ENCODE results near the gene CCDC85A. TPM values are rescaled to one million over a fixed set of nuclear protein-coding genes. Genes with fewer than 3 reads are reported as not detected.

CCDC85A gene
- total RNA-seq, 1 donor from 2014 or later = 0.43 TPM

DNA sequence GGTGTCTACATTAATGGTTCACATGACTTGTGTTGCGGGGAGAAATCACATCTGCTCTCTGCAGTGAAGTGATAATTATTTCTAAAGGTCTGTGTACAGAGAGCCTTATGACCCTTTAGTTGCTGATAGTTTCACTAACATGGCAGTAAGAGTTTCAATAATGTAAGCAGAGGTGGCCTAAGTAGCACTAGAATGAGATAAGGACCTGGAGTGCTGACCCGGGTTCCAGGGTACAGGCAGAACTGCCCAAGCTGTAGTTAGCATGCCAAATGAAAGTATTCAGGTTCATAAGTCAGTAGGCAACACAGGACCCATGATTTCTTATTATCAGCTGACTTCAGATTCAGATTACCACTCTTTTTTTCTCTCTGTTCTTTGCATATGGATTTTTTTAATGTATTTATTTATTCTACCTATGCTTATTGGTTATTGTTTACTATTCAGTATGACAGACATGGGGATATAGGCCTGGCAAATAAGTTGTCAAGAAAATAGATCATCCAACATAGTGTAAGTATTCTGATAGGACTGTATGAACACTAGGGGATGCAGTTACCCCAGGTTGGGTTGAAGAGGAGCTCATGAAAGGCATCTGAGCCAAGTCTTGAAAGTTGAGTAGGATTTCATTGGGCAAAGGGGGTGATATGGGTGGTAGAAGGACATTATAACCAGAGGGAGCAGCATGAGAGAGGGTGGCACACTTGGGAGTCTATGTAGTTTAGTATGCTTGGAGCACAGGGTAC, 105.2 kb downstream of the CCDC85A start:
- no peak overlapping the region for H3K27ac ChIP-seq
- no peaks in the 10 kb centered on the region for H4K20me1 ChIP-seq (ENCODE audit: low read depth)
- H3K4me2 ChIP-seq = no peak overlapping the region

DNA sequence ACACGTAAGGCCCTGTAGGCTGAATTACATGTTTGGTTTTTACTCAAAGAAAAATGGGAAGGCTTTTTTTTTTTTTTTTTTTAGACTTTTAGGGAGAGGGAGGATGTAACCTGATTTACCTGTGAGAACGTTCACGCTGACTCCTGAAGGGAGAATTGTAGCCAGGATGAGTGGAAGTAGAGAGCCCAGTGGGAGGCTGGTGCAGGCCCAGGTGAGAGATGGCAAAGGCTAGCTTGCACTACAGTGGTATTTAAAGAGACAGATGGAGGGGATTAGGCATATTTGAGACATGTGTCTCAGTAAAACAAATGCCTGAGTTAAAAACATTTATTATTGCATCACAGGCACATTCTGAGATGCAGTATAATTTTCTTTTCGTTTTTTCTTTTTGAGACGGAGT, 107.9 kb downstream of the CCDC85A start:
- Histone ChIP-seq H3K27me3 (no peaks in the 10 kb centered on the region), H3K27ac (no peak overlapping the region), H3K9ac (no peak overlapping the region), H3K79me2 (ENCODE audit: low read depth) (no peaks in the 10 kb centered on the region), H3K4me2 (no peak overlapping the region), H3K4me3 (no peak overlapping the region), H3K4me1 (no peaks in the 10 kb centered on the region), H3K36me3 (no peaks in the 10 kb centered on the region), H2AFZ (replicated peaks) (no peak overlapping the region), H4K20me1 (ENCODE audit: low read depth) (no peaks in the 10 kb centered on the region), H3F3A (ENCODE audit: low read depth) (no peaks in the 10 kb centered on the region), H3K9me3 (ENCODE audit: low read depth) (no peaks in the 10 kb centered on the region)
- Mint-ChIP-seq H3K4me3 (no peak overlapping the region), H3K27me3 (ENCODE audit: insufficient read depth, low read depth) (no peaks in the 10 kb centered on the region), H3K4me1 (no peaks in the 10 kb centered on the region), H3K27ac (no peak overlapping the region), H3K36me3 (no peaks in the 10 kb centered on the region), H3K9me3 (no peaks in the 10 kb centered on the region)
- TF ChIP-seq, protein P1, sequence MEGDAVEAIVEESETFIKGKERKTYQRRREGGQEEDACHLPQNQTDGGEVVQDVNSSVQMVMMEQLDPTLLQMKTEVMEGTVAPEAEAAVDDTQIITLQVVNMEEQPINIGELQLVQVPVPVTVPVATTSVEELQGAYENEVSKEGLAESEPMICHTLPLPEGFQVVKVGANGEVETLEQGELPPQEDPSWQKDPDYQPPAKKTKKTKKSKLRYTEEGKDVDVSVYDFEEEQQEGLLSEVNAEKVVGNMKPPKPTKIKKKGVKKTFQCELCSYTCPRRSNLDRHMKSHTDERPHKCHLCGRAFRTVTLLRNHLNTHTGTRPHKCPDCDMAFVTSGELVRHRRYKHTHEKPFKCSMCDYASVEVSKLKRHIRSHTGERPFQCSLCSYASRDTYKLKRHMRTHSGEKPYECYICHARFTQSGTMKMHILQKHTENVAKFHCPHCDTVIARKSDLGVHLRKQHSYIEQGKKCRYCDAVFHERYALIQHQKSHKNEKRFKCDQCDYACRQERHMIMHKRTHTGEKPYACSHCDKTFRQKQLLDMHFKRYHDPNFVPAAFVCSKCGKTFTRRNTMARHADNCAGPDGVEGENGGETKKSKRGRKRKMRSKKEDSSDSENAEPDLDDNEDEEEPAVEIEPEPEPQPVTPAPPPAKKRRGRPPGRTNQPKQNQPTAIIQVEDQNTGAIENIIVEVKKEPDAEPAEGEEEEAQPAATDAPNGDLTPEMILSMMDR (IDR thresholded peaks at IDR 0.05) = no peak
- TF ChIP-seq EZH2phosphoT487 (IDR thresholded peaks at IDR 0.05) (no peak), EZH2 (IDR thresholded peaks at IDR 0.05) (no peak)
- no peak for DNase-seq (ENCODE audit: low spot score)

More for the DNA sequence above, 105.2 kb downstream of the CCDC85A start:
- Mint-ChIP-seq H3K4me3 (no peak overlapping the region), H3K9me3 (no peaks in the 10 kb centered on the region), H3K4me1 (no peaks in the 10 kb centered on the region), H3K36me3 (no peaks in the 10 kb centered on the region), H3K27me3 (ENCODE audit: insufficient read depth, low read depth) (no peaks in the 10 kb centered on the region), H3K27ac (no peak overlapping the region)
- Histone ChIP-seq H2AFZ (replicated peaks) (no peak overlapping the region), H3K4me1 (no peaks in the 10 kb centered on the region), H3K4me3 (no peak overlapping the region), H3K79me2 (ENCODE audit: low read depth) (no peaks in the 10 kb centered on the region), H3K36me3 (no peaks in the 10 kb centered on the region), H3K9ac (no peak overlapping the region), H3K27me3 (no peaks in the 10 kb centered on the region), H3K9me3 (ENCODE audit: low read depth) (no peaks in the 10 kb centered on the region), H3F3A (ENCODE audit: low read depth) (no peaks in the 10 kb centered on the region)
- TF ChIP-seq EZH2 (IDR thresholded peaks at IDR 0.05) = no peak
- no peak for TF ChIP-seq EZH2phosphoT487 (IDR thresholded peaks at IDR 0.05)
- TF ChIP-seq, protein P1 (IDR thresholded peaks at IDR 0.05) = peak; percentile 19
- DNase-seq (ENCODE audit: low spot score) = no peak

DNA sequence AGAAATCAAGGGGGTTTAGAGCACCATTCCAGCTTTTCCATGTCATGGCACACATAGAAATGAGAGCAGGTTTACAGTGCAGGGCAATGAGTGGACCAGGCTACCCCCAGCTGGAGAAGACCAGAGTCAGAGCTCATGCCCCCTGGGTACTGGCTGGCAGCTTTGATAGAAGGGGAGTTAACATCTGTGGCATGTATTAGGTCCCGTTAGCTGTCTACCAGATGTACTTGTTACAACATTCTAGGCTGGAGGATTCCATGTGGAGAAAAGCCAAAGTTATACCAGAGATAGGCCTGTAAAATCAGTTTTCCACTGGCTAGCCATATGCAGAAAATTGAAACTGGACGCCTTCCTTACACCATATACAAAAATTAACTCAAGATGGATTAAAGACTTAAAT, 109.2 kb downstream of the CCDC85A start:
- no peaks in the 10 kb centered on the region for H3K36me3 Mint-ChIP-seq
- TF ChIP-seq EZH2phosphoT487 (IDR thresholded peaks at IDR 0.05) = no peak
- TF ChIP-seq, protein P1 (IDR thresholded peaks at IDR 0.05) = no peak
- TF ChIP-seq EZH2 (IDR thresholded peaks at IDR 0.05) = no peak
- Histone ChIP-seq H3K27me3 (no peaks in the 10 kb centered on the region), H3K79me2 (ENCODE audit: low read depth) (no peaks in the 10 kb centered on the region), H4K20me1 (ENCODE audit: low read depth) (no peaks in the 10 kb centered on the region), H3K9me3 (ENCODE audit: low read depth) (no peaks in the 10 kb centered on the region), H3K4me2 (no peak overlapping the region), H3K27ac (no peak overlapping the region), H3K36me3 (no peaks in the 10 kb centered on the region), H3K4me3 (no peak overlapping the region), H3K4me1 (no peaks in the 10 kb centered on the region), H3K9ac (no peak overlapping the region), H2AFZ (replicated peaks) (no peak overlapping the region), H3F3A (ENCODE audit: low read depth) (no peaks in the 10 kb centered on the region)
- H3K27ac Mint-ChIP-seq = no peak overlapping the region
- no peaks in the 10 kb centered on the region for H3K4me1 Mint-ChIP-seq
- no peaks in the 10 kb centered on the region for H3K27me3 Mint-ChIP-seq (ENCODE audit: insufficient read depth, low read depth)
- H3K4me3 Mint-ChIP-seq = no peak overlapping the region
- no peak for DNase-seq (ENCODE audit: low spot score)
- H3K9me3 Mint-ChIP-seq = no peaks in the 10 kb centered on the region

Measured in neural progenitor cell (in vitro differentiated cells).